ENCODE data around the gene MGAT5.

Gene MGAT5

DNA sequence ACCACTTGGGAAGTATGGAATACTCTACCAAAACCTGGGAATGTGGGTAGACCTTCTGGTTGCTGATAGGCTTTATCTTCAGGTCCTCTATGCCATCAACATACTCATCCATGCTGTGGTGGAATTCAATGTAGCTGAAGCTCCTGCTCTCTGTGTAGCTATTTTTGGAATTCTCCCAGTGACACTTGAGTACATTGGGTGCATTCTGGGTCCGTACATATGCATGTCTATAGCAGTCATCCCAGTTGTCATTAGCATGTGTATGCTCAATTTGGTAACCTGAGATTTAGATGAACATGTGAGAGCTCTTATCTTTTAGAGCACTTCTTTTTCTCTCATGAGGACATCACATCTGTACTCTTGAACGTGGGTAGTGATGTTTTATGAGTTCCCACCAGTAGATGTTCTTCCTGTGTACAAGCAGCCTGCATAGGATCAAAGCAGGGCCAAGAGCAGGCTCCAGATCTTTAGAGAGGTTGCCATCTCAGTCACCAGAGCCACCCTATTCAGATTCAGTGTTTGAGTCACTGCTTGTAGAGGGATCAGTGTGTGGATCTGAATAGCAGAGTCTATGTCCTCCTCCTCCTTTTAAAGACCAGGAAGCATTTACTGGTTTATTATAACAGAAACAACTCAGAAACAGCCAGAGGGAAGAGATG is 65.9 kb downstream of the MGAT5 start:
- CTCF ChIA-PET: no interaction called here
- Histone ChIP-seq H3K9me3 (ENCODE audit: control insufficient read depth, insufficient read depth, low read depth, low read length) (no peaks in the 10 kb centered on the region), H3K27ac (ENCODE audit: extremely low read depth, low read depth, low read length) (no peak overlapping the region), H3K4me3 (ENCODE audit: low read depth, low read length) (no peak overlapping the region), H3K36me3 (ENCODE audit: control insufficient read depth in 2 of 2, insufficient read depth in 1 of 2, low read length in 2 of 2) (peaks cover 0 to 6% of the 10 kb centered on the region in 2 experiments; a peak in 1 of 3 replicates), H3K4me1 (ENCODE audit: control insufficient read depth, insufficient read depth, low read length) (peaks cover 7% of the 10 kb centered on the region; the same call in 1 of the 2 replicates)
- TF ChIP-seq ZNF214 (tag by site-specific recombination; IDR thresholded peaks at IDR 0.05; ENCODE audit: borderline replicate concordance) (no peak), GLIS1 (tag by site-specific recombination; IDR thresholded peaks at IDR 0.05) (no peak), ZNF211 (tag by site-specific recombination; IDR thresholded peaks at IDR 0.05; ENCODE audit: low read depth) (no peak), ZNF112 (tag by site-specific recombination; IDR thresholded peaks at IDR 0.05) (no peak), EGR2 (tag by site-specific recombination; IDR thresholded peaks at IDR 0.05; ENCODE audit: low read depth) (no peak), ZFP41 (tag by site-specific recombination; IDR thresholded peaks at IDR 0.05; ENCODE audit: borderline replicate concordance) (no peak), ZXDB (tag by site-specific recombination; IDR thresholded peaks at IDR 0.05) (no peak)
- TF ChIP-seq, protein P1, sequence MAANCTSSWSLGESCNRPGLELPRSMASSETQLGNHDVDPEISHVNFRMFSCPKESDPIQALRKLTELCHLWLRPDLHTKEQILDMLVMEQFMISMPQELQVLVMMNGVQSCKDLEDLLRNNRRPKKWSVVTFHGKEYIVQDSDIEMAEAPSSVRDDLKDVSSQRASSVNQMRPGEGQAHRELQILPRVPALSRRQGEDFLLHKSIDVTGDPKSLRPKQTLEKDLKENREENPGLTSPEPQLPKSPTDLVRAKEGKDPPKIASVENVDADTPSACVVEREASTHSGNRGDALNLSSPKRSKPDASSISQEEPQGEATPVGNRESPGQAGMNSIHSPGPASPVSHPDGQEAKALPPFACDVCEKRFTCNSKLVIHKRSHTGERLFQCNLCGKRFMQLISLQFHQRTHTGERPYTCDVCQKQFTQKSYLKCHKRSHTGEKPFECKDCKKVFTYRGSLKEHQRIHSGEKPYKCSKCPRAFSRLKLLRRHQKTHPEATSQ (tag by site-specific recombination; IDR thresholded peaks at IDR 0.05): no peak
- TF ChIP-seq, protein P2, sequence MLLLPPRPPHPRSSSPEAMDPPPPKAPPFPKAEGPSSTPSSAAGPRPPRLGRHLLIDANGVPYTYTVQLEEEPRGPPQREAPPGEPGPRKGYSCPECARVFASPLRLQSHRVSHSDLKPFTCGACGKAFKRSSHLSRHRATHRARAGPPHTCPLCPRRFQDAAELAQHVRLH (tag by site-specific recombination; IDR thresholded peaks at IDR 0.05): no peak
- POLR2A ChIA-PET: no interaction called here

DNA sequence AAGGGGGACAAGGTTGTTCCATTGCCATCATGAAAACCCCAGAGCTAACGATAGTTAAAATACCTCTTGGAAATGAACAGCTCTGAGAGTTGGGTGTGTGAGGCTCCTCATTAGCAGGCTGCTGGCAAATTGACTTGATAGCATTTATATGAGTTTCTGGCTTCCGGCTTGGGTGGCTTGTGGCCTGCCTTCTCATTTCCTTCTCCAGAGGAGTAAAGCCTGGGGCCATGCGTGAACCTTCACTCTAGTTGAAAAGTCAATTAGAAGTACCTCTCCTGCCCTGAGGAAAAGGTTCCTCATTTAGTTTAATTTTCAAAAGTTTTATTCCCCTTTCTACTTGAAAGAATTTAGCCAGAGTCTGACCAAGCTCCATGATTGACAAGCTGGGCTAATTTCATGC is 67.1 kb downstream of the MGAT5 start:
- Histone ChIP-seq H3K9me3 (ENCODE audit: control insufficient read depth, insufficient read depth, low read depth, low read length) (no peaks in the 10 kb centered on the region), H3K27ac (ENCODE audit: extremely low read depth, low read depth, low read length) (no peak overlapping the region), H3K4me1 (ENCODE audit: control insufficient read depth, insufficient read depth, low read length) (peaks cover 7% of the 10 kb centered on the region; the same call in 1 of the 2 replicates), H3K4me3 (ENCODE audit: low read depth, low read length) (no peak overlapping the region), H3K36me3 (ENCODE audit: control insufficient read depth in 2 of 2, insufficient read depth in 1 of 2, low read length in 2 of 2) (peaks cover 0 to 6% of the 10 kb centered on the region in 2 experiments; a peak in 1 of 3 replicates)
- ChIA-PET POLR2A (no interaction called here), CTCF (no interaction called here)
- no peak for TF ChIP-seq ZNF394 (tag by site-specific recombination; IDR thresholded peaks at IDR 0.05; ENCODE audit: borderline replicate concordance)
- TF ChIP-seq ZXDB (tag by site-specific recombination; IDR thresholded peaks at IDR 0.05): no peak
- no peak for TF ChIP-seq ZBTB8A (tag by site-specific recombination; IDR thresholded peaks at IDR 0.05)
- TF ChIP-seq ZNF768 (tag by site-specific recombination; IDR thresholded peaks at IDR 0.05): no peak
- no peak for TF ChIP-seq ZNF561 (tag by site-specific recombination; IDR thresholded peaks at IDR 0.05; ENCODE audit: borderline replicate concordance)

GRCh38 chr2:134323777-134324176 is 69.9 kb downstream of the MGAT5 start:
- TF ChIP-seq ZNF133 (tag by site-specific recombination; IDR thresholded peaks at IDR 0.05): no peak
- TF ChIP-seq ZNF585B (tag by site-specific recombination; IDR thresholded peaks at IDR 0.05): no peak
- TF ChIP-seq ZBTB20 (tag by site-specific recombination; IDR thresholded peaks at IDR 0.05): no peak
- TF ChIP-seq, protein P3, sequence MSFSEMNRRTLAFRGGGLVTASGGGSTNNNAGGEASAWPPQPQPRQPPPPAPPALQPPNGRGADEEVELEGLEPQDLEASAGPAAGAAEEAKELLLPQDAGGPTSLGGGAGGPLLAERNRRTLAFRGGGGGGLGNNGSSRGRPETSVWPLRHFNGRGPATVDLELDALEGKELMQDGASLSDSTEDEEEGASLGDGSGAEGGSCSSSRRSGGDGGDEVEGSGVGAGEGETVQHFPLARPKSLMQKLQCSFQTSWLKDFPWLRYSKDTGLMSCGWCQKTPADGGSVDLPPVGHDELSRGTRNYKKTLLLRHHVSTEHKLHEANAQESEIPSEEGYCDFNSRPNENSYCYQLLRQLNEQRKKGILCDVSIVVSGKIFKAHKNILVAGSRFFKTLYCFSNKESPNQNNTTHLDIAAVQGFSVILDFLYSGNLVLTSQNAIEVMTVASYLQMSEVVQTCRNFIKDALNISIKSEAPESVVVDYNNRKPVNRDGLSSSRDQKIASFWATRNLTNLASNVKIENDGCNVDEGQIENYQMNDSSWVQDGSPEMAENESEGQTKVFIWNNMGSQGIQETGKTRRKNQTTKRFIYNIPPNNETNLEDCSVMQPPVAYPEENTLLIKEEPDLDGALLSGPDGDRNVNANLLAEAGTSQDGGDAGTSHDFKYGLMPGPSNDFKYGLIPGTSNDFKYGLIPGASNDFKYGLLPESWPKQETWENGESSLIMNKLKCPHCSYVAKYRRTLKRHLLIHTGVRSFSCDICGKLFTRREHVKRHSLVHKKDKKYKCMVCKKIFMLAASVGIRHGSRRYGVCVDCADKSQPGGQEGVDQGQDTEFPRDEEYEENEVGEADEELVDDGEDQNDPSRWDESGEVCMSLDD (tag by site-specific recombination; IDR thresholded peaks at IDR 0.05): no peak
- TF ChIP-seq, protein P4, sequence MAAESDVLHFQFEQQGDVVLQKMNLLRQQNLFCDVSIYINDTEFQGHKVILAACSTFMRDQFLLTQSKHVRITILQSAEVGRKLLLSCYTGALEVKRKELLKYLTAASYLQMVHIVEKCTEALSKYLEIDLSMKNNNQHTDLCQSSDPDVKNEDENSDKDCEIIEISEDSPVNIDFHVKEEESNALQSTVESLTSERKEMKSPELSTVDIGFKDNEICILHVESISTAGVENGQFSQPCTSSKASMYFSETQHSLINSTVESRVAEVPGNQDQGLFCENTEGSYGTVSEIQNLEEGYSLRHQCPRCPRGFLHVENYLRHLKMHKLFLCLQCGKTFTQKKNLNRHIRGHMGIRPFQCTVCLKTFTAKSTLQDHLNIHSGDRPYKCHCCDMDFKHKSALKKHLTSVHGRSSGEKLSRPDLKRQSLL (tag by site-specific recombination; IDR thresholded peaks at IDR 0.05): no peak
- TF ChIP-seq SALL2 (tag by site-specific recombination; IDR thresholded peaks at IDR 0.05; ENCODE audit: borderline replicate concordance): no peak
- no peak for TF ChIP-seq ZNF830 (tag by site-specific recombination; IDR thresholded peaks at IDR 0.05; ENCODE audit: low read depth)
- no peak for TF ChIP-seq ZNF311 (tag by site-specific recombination; IDR thresholded peaks at IDR 0.05; ENCODE audit: borderline replicate concordance)
- no peak for TF ChIP-seq ZNF549 (tag by site-specific recombination; IDR thresholded peaks at IDR 0.05)
- peaks cover 7% of the 10 kb centered on the region; the same call in 1 of the 2 replicates for H3K4me1 ChIP-seq (ENCODE audit: control insufficient read depth, insufficient read depth, low read length)
- ChIA-PET CTCF (interaction anchor here (0.7 to 1.9 kb wide), 3 partner anchors 26 to 127 kb away, joined by 3 to 5 read pairs (median 4); no protein-coding TSS in a partner anchor), POLR2A (interaction anchor here (0.6 kb wide), 1 partner anchor 60 kb away, joined by 5 read pairs; no protein-coding TSS in a partner anchor)
- H3K27ac ChIP-seq (ENCODE audit: extremely low read depth, low read depth, low read length): no peak overlapping the region
- H3K36me3 ChIP-seq (ENCODE audit: control insufficient read depth in 2 of 2, insufficient read depth in 1 of 2, low read length in 2 of 2): no peaks in the 10 kb centered on the region
- H3K4me3 ChIP-seq (ENCODE audit: low read depth, low read length): no peak overlapping the region
- no peaks in the 10 kb centered on the region for H3K9me3 ChIP-seq (ENCODE audit: control insufficient read depth, insufficient read depth, low read depth, low read length)
